Measurements from ENCODE around the gene HUS1B.
"Not testable (repeated sequence)": the region's sequence is repeated elsewhere in the genome, so short reads cannot be mapped to it uniquely, and the experiment has no call there.

Gene HUS1B

GRCh38 chr6:656460-657252, at the start of gene HUS1B:
Gene HUS1B (minus strand): TSS chr6:657100. CDS start chr6:656944, 156 bp downstream.
- DNase-seq (ENCODE audit: low read depth in 1 of 2, low spot score in 1 of 2), result no peak

GRCh38 chr6:706146-706545, 49.2 kb upstream of the HUS1B start:
- DNase-seq (ENCODE audit: low read depth in 1 of 2, low spot score in 1 of 2), result no peak

- no peak for DNase-seq (ENCODE audit: low read depth in 1 of 2, low spot score in 1 of 2)
Measured at GRCh38 chr6:705047-705446, 48.1 kb upstream of the HUS1B start.

GRCh38 chr6:704046-704445, 47.1 kb upstream of the HUS1B start:
- no peak for DNase-seq (ENCODE audit: low read depth in 1 of 2, low spot score in 1 of 2)

- no peak for DNase-seq (ENCODE audit: low read depth in 1 of 2, low spot score in 1 of 2)
Measured at GRCh38 chr6:703552-703951, 46.7 kb upstream of the HUS1B start.

- DNase-seq (ENCODE audit: low read depth in 1 of 2, low spot score in 1 of 2), result no peak
Measured at GRCh38 chr6:701700-702479, 45.0 kb upstream of the HUS1B start.

GRCh38 chr6:701215-701614, 44.3 kb upstream of the HUS1B start:
- no peak for DNase-seq (ENCODE audit: low read depth in 1 of 2, low spot score in 1 of 2)

- no peak for DNase-seq (ENCODE audit: low read depth in 1 of 2, low spot score in 1 of 2)
Measured at GRCh38 chr6:700490-700889, 43.6 kb upstream of the HUS1B start.

- DNase-seq (ENCODE audit: low read depth in 1 of 2, low spot score in 1 of 2), result no peak
Measured at GRCh38 chr6:699319-699718, 42.4 kb upstream of the HUS1B start.

GRCh38 chr6:694431-695126, 37.7 kb upstream of the HUS1B start:
- not testable (repeated sequence) for DNase-seq (ENCODE audit: low read depth in 1 of 2, low spot score in 1 of 2)

- DNase-seq (ENCODE audit: low read depth in 1 of 2, low spot score in 1 of 2), result no peak
Measured at GRCh38 chr6:693723-694009, 36.8 kb upstream of the HUS1B start.

GRCh38 chr6:692858-693722, 36.2 kb upstream of the HUS1B start, which contains the start of gene EXOC2:
Gene EXOC2 (minus strand): TSS chr6:693139. CDS start chr6:637818, 55,321 bp downstream.
- peak; percentile 65 to 79 for DNase-seq (ENCODE audit: low read depth in 1 of 2, low spot score in 1 of 2)

GRCh38 chr6:692356-692851, 35.5 kb upstream of the HUS1B start:
- peak; percentile 52 to 68 for DNase-seq (ENCODE audit: low read depth in 1 of 2, low spot score in 1 of 2)

GRCh38 chr6:689223-689622, 32.3 kb upstream of the HUS1B start:
- no peak for DNase-seq (ENCODE audit: low read depth in 1 of 2, low spot score in 1 of 2)

GRCh38 chr6:686497-686896, 29.6 kb upstream of the HUS1B start:
- DNase-seq (ENCODE audit: low read depth in 1 of 2, low spot score in 1 of 2), result no peak

GRCh38 chr6:684831-685636, 28.1 kb upstream of the HUS1B start:
- no peak for DNase-seq (ENCODE audit: low read depth in 1 of 2, low spot score in 1 of 2)

- DNase-seq (ENCODE audit: low read depth in 1 of 2, low spot score in 1 of 2), result no peak
Measured at GRCh38 chr6:683742-684440, 27.0 kb upstream of the HUS1B start.

- DNase-seq (ENCODE audit: low read depth in 1 of 2, low spot score in 1 of 2), result no peak
Measured at GRCh38 chr6:680666-681340, 23.9 kb upstream of the HUS1B start.

- DNase-seq (ENCODE audit: low read depth in 1 of 2, low spot score in 1 of 2), result no peak
Measured at GRCh38 chr6:680251-680650, 23.4 kb upstream of the HUS1B start.
